ENCODE data around the gene FOXL1.

FOXL1 gene

GRCh38 chr16:86549076-86549892 lies 29.1 kb upstream of the FOXL1 start:
- no peak for DNase-seq

- no peak for DNase-seq
Measured at GRCh38 chr16:86549893-86550190, 28.5 kb upstream of the FOXL1 start.

GRCh38 chr16:86550281-86550680 lies 28.1 kb upstream of the FOXL1 start:
- DNase-seq: no peak

GRCh38 chr16:86553356-86553755 lies 25.0 kb upstream of the FOXL1 start:
- no peak for DNase-seq

GRCh38 chr16:86554599-86554916 lies 23.8 kb upstream of the FOXL1 start:
- DNase-seq: no peak

DNA sequence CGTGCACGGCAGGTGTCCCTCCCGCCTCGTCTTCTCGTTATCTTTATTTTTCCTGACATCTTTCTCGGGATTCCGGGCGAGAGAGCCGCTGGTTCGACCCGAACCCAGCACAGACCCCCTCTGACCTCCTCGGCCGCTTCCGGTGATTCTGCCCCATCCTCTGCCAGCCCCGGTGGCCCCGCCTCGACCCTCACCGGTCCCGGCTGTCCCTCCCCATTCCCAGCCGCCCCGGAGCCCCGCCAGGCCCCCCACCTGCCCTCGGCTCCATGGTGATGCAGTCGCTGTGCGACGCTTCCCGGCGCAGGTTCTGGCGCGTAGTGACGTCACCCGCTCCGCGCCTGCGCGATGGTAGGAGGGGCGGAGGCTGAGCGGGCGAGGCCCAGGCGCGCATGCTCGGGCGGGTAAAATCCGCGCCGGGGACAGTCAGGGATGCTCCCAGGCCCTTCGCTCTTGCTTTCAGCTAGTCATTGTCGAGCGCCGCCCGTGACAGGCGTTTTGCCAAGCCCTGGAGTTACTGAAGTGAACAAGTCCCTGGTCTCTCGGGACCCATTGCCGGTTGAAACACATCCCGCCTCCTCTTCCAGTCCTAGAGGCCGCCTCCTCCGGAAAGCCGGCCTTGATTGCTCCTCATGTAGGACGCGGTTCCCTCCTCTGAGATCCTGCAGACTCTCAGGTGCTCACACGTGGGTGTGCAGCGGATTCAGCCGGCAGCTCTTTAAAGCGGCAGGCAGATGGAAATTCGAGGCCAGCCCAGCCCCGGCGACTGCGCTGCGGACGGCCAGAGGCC lies 23.2 kb upstream of the FOXL1 start, which contains the start of gene MTHFSD:
Gene MTHFSD, minus strand, starts transcription at position 319 of the 787 bp plus-strand sequence. Its CDS starts 51 bp downstream, at position 268.
- peak; percentile 17 to 97 (median 85) for DNase-seq

- peak in 2 of 56 donors; percentile 18 to 34 for DNase-seq
Measured at GRCh38 chr16:86555704-86556075, 22.7 kb upstream of the FOXL1 start.

DNA sequence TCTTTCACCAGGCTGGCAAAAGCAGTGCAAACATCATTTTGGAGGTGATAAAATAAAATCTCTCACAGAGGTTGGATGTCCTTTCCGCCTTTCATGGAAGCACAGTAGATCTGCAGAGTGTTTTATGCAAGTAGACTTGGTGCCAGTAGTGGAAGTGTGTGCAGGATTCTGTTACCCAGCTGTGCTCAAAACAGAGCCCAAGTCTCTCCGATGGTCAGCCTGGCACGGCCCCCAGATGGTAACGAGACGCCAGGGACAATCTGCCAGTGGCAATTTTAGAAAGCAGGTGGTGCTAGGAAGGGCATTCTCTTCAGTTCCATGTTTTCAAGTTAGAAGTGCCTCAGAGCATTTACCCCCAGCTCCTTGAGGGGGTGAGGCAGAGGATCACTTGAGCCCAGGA lies 21.8 kb upstream of the FOXL1 start:
- no peak for DNase-seq

GRCh38 chr16:86557587-86557986 lies 20.8 kb upstream of the FOXL1 start:
- no peak for DNase-seq

- DNase-seq: no peak
Measured at GRCh38 chr16:86558355-86559193, 19.8 kb upstream of the FOXL1 start.

- DNase-seq: no peak
Measured at GRCh38 chr16:86559802-86560305, 18.5 kb upstream of the FOXL1 start.

DNA sequence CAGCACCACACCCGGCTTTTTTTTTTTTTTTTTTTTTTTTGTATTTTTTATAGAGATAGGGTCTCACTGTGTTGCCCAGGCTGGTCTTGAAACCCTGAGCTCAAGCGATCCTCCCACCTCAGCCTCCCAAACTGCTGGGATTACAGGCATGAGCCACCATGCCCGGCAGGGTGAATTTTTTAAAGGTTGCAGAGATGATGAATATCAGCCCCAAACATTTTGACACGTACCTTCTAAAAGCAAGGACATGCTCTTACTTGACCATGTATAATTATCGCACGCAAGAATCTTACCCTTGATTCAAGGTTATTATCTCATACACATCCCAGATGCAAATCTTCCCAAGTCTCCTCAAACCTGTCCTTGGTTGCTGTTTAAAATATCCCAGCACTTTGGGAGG lies 16.0 kb upstream of the FOXL1 start:
- DNase-seq: no peak

DNA sequence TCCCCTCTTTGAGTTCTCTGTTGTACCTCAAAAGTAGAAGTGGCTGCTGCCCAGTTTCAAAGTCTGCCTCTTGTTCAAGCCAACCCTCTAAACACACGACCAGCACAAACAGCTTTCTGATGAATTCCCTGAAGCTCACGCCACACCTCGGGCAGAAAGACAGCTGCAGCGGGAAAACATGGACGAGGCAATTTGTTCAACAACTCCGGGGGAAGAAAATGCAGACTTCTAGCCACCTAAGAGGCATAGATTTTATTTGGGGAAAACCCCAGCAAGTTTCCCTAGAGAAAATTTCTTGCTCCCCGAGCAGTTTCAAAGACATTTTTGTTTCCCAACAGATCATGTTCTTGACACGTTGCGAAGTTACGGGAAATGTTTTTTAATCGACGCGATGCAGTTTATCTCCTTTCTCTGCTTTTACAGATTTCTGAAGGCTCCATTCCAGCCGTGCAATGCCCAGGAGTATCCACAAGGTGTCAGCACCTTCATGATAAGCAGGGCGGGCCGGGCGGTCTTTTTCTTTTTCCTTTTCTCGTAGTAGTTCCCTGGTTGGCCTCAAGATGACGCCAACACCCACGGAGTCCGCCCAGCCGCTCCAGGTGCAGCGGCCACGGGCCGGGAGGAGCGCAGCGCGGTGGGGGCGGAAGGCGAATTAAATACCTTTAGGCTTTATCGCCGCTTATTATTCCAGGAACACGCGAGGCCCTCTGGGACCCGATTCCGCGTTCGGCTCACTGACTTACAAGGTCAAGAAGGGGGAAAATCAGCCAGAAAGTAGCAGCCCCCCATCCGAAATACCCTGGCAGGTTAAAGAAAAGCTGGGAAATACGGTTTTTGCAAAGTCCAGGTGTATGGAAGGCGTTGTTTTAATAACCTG lies 14.6 kb upstream of the FOXL1 start:
- peak in 55 of 56 donors; percentile 14 to 94 (median 73) for DNase-seq

DNA sequence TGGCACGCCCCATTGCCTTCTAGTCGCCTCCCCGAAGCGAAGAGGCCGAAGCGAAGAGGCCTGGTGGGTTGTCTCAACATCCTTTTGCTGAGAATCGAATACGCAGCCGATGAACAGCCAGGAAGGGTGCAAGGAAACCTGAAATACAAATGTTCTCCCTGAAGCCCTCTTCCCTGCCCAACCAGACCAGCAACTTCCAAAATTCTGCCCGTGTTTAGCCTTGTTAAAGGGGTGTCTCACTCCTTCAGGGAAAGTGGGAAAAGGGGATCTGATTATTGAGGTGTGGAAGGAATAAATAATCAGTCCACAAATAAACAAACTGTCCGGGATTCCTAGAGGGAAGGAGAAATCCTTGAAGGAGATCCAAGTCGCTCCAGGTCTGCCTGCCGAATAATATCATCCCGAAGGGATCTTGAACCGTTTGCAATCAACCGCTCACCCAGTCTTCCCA lies 13.1 kb upstream of the FOXL1 start:
- DNase-seq: no peak

- no peak for DNase-seq
Measured at GRCh38 chr16:86565644-86566511, 12.5 kb upstream of the FOXL1 start.

GRCh38 chr16:86566601-86566965 lies 11.8 kb upstream of the FOXL1 start, which contains the start of gene FOXC2:
TSS of gene FOXC2 (plus strand) at chr16:86566829. CDS start at chr16:86567336, 507 bp downstream.
- peak in 6 of 56 donors; percentile 1 to 20 (median 10) for DNase-seq

DNA sequence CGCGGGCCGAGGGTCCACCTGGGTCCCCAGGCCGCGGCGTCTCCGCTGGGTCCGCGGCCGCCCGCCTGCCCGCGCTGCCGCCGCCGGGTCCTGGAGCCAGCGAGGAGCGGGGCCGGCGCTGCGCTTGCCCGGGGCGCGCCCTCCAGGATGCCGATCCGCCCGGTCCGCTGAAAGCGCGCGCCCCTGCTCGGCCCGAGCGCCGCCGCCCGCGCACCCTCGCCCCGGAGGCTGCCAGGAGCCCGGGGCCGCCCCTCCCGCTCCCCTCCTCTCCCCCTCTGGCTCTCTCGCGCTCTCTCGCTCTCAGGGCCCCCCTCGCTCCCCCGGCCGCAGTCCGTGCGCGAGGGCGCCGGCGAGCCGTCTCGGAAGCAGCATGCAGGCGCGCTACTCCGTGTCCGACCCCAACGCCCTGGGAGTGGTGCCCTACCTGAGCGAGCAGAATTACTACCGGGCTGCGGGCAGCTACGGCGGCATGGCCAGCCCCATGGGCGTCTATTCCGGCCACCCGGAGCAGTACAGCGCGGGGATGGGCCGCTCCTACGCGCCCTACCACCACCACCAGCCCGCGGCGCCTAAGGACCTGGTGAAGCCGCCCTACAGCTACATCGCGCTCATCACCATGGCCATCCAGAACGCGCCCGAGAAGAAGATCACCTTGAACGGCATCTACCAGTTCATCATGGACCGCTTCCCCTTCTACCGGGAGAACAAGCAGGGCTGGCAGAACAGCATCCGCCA lies 11.2 kb upstream of the FOXL1 start:
- no peak for DNase-seq

GRCh38 chr16:86567701-86568581 lies 10.4 kb upstream of the FOXL1 start:
- DNase-seq: no peak
